HepG2 (cell line): ENCODE results near the gene NEDD8. TPM values are rescaled to one million over a fixed set of nuclear protein-coding genes. Genes with fewer than 3 reads are reported as not detected.

Experiments used
- EP300 ChIP-seq, 3 experiments: sonication (generic) in 1 of 3; formaldehyde crosslinking in 1 of 3; IDR thresholded peaks; 2 replicates each; pipeline versions ENCODE4 v1.5.1 to v1.6.1; 2011 to 2020; ENCODE audit warnings: low read depth in 2 of 3, low read length in 2 of 3, borderline replicate concordance in 1 of 3, improper control_type of control experiment in 1 of 3, mild to moderate bottlenecking in 1 of 3, missing genetic modification reagents in 1 of 3, moderate library complexity in 1 of 3
- GABPB1 ChIP-seq: IDR thresholded peaks from 2 replicates; pipeline ENCODE4 v1.6.1; 2016; ENCODE audit warnings: mild to moderate bottlenecking, missing genetic modification reagents, moderate library complexity, missing compliant biosample characterization
- HMGXB3 ChIP-seq: sonication (generic); formaldehyde crosslinking; IDR thresholded peaks from 2 replicates; pipeline ENCODE4 v1.4.0; 2020; ENCODE audit warnings: missing genetic modification reagents, borderline replicate concordance
- JDP2 ChIP-seq: sonication (generic); formaldehyde crosslinking; IDR thresholded peaks from 2 replicates; pipeline ENCODE4 v1.8.1; 2022; ENCODE audit warnings: missing genetic modification reagents, borderline replicate concordance
- KDM3A ChIP-seq: IDR thresholded peaks from 2 replicates; pipeline ENCODE4 v1.6.1; 2018; ENCODE audit warnings: low read depth, missing compliant biosample characterization
- MAF1 ChIP-seq: sonication (generic); formaldehyde crosslinking; IDR thresholded peaks from 2 replicates; pipeline ENCODE4 v1.5.0; 2020; ENCODE audit warnings: missing genetic modification reagents, borderline replicate concordance
- NONO ChIP-seq, 2 experiments: fragments of 450-650 bp in 1 of 2; sonication (generic) in 1 of 2; formaldehyde crosslinking in 1 of 2; IDR thresholded peaks in 1 of 2; conservative IDR thresholded peaks in 1 of 2; 2 replicates each; pipeline versions ENCODE4 v1.6.1 to v1.8.0; 2017 to 2022; ENCODE audit warnings: mild to moderate bottlenecking in 1 of 2, missing genetic modification reagents in 1 of 2, moderate library complexity in 1 of 2
- SALL1 ChIP-seq: sonication (generic); formaldehyde crosslinking; IDR thresholded peaks from 2 replicates; pipeline ENCODE4 v1.8.0; 2022; ENCODE audit warnings: mild to moderate bottlenecking, missing genetic modification reagents
- SMAD3 ChIP-seq: sonication (generic); formaldehyde crosslinking; IDR thresholded peaks from 2 replicates; pipeline ENCODE4 v1.4.0; 2020; ENCODE audit warnings: missing genetic modification reagents
- SNRNP70 ChIP-seq: fragments of 200-400 bp; formaldehyde crosslinking; IDR thresholded peaks from 2 replicates; pipeline ENCODE4 v1.6.1; 2017; ENCODE audit warnings: mild to moderate bottlenecking, low read depth, low read length, moderate library complexity
- TAF15 ChIP-seq: fragments of 200-400 bp; formaldehyde crosslinking; IDR thresholded peaks from one replicate; pipeline ENCODE4 v1.6.1; 2018; ENCODE audit warnings: mild to moderate bottlenecking, low read depth, low read length; ENCODE audit not compliant: poor library complexity, severe bottlenecking
- ZBTB42 ChIP-seq: sonication (generic); formaldehyde crosslinking; IDR thresholded peaks from 2 replicates; pipeline ENCODE4 v1.5.0; 2020; ENCODE audit warnings: mild to moderate bottlenecking, missing genetic modification reagents
- ZMYM3 ChIP-seq: sonication (generic); formaldehyde crosslinking; IDR thresholded peaks from 2 replicates; pipeline ENCODE4 v1.5.1; 2020; ENCODE audit warnings: mild to moderate bottlenecking, missing genetic modification reagents
- ZNF333 ChIP-seq: sonication (generic); formaldehyde crosslinking; IDR thresholded peaks from 2 replicates; pipeline ENCODE4 v1.4.0; 2020; ENCODE audit warnings: mild to moderate bottlenecking, missing genetic modification reagents, borderline replicate concordance
- ZNF546 ChIP-seq: sonication (generic); formaldehyde crosslinking; conservative IDR thresholded peaks from 2 replicates; pipeline ENCODE4 v1.8.1; 2023; ENCODE audit warnings: mild to moderate bottlenecking, missing genetic modification reagents
- ZNF616 ChIP-seq: sonication (generic); formaldehyde crosslinking; IDR thresholded peaks from 2 replicates; pipeline ENCODE4 v1.5.0; 2020; ENCODE audit warnings: low read depth, mild to moderate bottlenecking, missing genetic modification reagents
- polyA plus RNA-seq, 8 experiments: library from polyadenylated mRNA; depleted of rRNA in 3 of 8; stranded (reverse) in 7 of 8; unstranded in 1 of 8; fragments of >200 nt; fragmentation: Illumina TruSeq in 4 of 8; extraction: Trizol in 4 of 8; gene quantifications; 2 replicates each; pipeline versions ENCODE4 v1.2.1 to v1.2.3, GENCODE V29; 2011 to 2016; ENCODE audit warnings: low read depth in 4 of 8, missing spikeins in 1 of 8, mixed read lengths in 1 of 8; ENCODE audit not compliant: insufficient read depth in 1 of 8
- total RNA-seq, 5 experiments: library from RNA; depleted of rRNA; stranded (reverse); fragments of >200 nt; fragmentation: Illumina TruSeq; extraction: Trizol; gene quantifications; 2 replicates each; pipeline ENCODE4 v1.2.3, GENCODE V29; 2016; ENCODE audit warnings: low read depth in 1 of 5
- TF ChIP-seq, protein P1 (sequence below): sonication (generic); formaldehyde crosslinking; IDR thresholded peaks from 2 replicates; pipeline ENCODE4 v1.5.1; 2020; ENCODE audit warnings: missing genetic modification reagents, mild to moderate bottlenecking, borderline replicate concordance

The NEDD8 gene
- total and polyA plus RNA-seq, 2 of the 13 experiments (the other 11 are each of a cell fraction or from before 2014, with no cell fraction given) = 535 to 713 TPM

- TF ChIP-seq ZMYM3 = peak; percentile 30; the same call in 1 of the 2 replicates
- TF ChIP-seq JDP2 = no peak
- TF ChIP-seq MAF1 = peak; percentile 71
- TF ChIP-seq ZNF333 (CRISPR knock-in tag) = peak; percentile 97
- TF ChIP-seq ZBTB42 (CRISPR knock-in tag) = peak; percentile 95; the same call in 1 of the 2 replicates
- peak; percentile 95; the same call in 1 of the 2 replicates for TF ChIP-seq HMGXB3
- TF ChIP-seq SNRNP70 = no peak
- no peak for TF ChIP-seq NONO (IDR thresholded peaks at IDR 0.05)
- peak; percentile 100 for TF ChIP-seq NONO (CRISPR knock-in tag; conservative IDR thresholded peaks at IDR 0.05)
- peak; percentile 99 for TF ChIP-seq ZNF546 (CRISPR knock-in tag)
- TF ChIP-seq ZNF616 (CRISPR knock-in tag) = peak; percentile 84; the same call in 1 of the 2 replicates
- TF ChIP-seq EP300 (IDR thresholded peaks at IDR 0.05; ENCODE audit: low read depth in 2 of 2, low read length in 2 of 2) = peak in 1 of 2 experiments; percentile 40; a peak in 3 of 4 replicates
- TF ChIP-seq EP300 (CRISPR knock-in tag; IDR thresholded peaks at IDR 0.05; ENCODE audit: borderline replicate concordance) = no peak; the same call in none of the 2 replicates
- peak; percentile 96; the same call in 1 of the 2 replicates for TF ChIP-seq KDM3A (CRISPR knock-in tag)
- TF ChIP-seq, protein P1, sequence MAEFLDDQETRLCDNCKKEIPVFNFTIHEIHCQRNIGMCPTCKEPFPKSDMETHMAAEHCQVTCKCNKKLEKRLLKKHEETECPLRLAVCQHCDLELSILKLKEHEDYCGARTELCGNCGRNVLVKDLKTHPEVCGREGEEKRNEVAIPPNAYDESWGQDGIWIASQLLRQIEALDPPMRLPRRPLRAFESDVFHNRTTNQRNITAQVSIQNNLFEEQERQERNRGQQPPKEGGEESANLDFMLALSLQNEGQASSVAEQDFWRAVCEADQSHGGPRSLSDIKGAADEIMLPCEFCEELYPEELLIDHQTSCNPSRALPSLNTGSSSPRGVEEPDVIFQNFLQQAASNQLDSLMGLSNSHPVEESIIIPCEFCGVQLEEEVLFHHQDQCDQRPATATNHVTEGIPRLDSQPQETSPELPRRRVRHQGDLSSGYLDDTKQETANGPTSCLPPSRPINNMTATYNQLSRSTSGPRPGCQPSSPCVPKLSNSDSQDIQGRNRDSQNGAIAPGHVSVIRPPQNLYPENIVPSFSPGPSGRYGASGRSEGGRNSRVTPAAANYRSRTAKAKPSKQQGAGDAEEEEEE (CRISPR knock-in tag) = no peak
- TF ChIP-seq SALL1 (CRISPR knock-in tag) = peak; percentile 97
- peak; percentile 100 for TF ChIP-seq TAF15
- TF ChIP-seq GABPB1 (CRISPR knock-in tag) = peak; percentile 97
- TF ChIP-seq SMAD3 = peak; percentile 98; the same call in 1 of the 2 replicates
These were observed 19.0 kb downstream of the NEDD8 start, which contains the start of gene CHMP4A (continued) for GRCh38 chr14:24212924-24213865.
